GM19467 (cell line): Measurements from ENCODE around the gene SNAP25.

ENCODE experiments used
- ATAC-seq: cut with Tn5 transposase; IDR thresholded peaks from one replicate; pipeline ENCODE4 v1.9.1; 2021; ENCODE audit warnings: mild to moderate bottlenecking, moderate library complexity; ENCODE audit not compliant: unreplicated experiment

Gene SNAP25

GRCh38 chr20:10328897-10329255 lies 110.2 kb downstream of the SNAP25 start:
- no peak for ATAC-seq

GRCh38 chr20:10329387-10330005 lies 110.9 kb downstream of the SNAP25 start:
- no peak for ATAC-seq

- ATAC-seq = no peak
Measured at GRCh38 chr20:10330071-10330470, 111.4 kb downstream of the SNAP25 start.

GRCh38 chr20:10332656-10333415 lies 114.2 kb downstream of the SNAP25 start:
- ATAC-seq = no peak

GRCh38 chr20:10336959-10337729 lies 118.5 kb downstream of the SNAP25 start:
- no peak for ATAC-seq

GRCh38 chr20:10338426-10339180 lies 120.0 kb downstream of the SNAP25 start:
- no peak for ATAC-seq

GRCh38 chr20:10339609-10340008 lies 121.0 kb downstream of the SNAP25 start:
- ATAC-seq = no peak

- ATAC-seq = no peak
Measured at GRCh38 chr20:10342152-10342551, 123.5 kb downstream of the SNAP25 start.

- ATAC-seq = no peak
Measured at GRCh38 chr20:10344953-10345352, 126.3 kb downstream of the SNAP25 start.

GRCh38 chr20:10347086-10347880 lies 128.7 kb downstream of the SNAP25 start:
- no peak for ATAC-seq

GRCh38 chr20:10349118-10349517 lies 130.5 kb downstream of the SNAP25 start:
- no peak for ATAC-seq

GRCh38 chr20:10350188-10350842 lies 131.7 kb downstream of the SNAP25 start:
- no peak for ATAC-seq

GRCh38 chr20:10352934-10353824 lies 134.5 kb downstream of the SNAP25 start:
- no peak for ATAC-seq

GRCh38 chr20:10356628-10357027 lies 138.0 kb downstream of the SNAP25 start:
- ATAC-seq = no peak
